Fibroblast of the aortic adventitia (primary cell): Measurements from ENCODE around the gene TPSAB1. TPM values are rescaled to one million over a fixed set of nuclear protein-coding genes. Genes with fewer than 3 reads are reported as not detected.
"Not testable (repeated sequence)": the region's sequence is repeated elsewhere in the genome, so short reads cannot be mapped to it uniquely, and the experiment has no call there.

Experiments used
- DNase-seq: peaks from one replicate; pipeline ENCODE4 v3.0.0-alpha.2; 2010; ENCODE audit warnings: low read depth
- H3K4me3 ChIP-seq: 2 replicates; pipeline ENCODE4 v1.5.1; 2011; ENCODE audit warnings: low read depth, mild to moderate bottlenecking, control low read depth, low read length, moderate library complexity
- total RNA-seq: library from RNA; depleted of rRNA; stranded (reverse); fragments of >200 nt; gene quantifications from 2 replicates; pipeline ENCODE4 v1.2.3, GENCODE V29; 2012; ENCODE audit warnings: low replicate concordance
- TF ChIP-seq, protein P1 (sequence below): IDR thresholded peaks from 2 replicates; pipeline ENCODE4 v1.5.1; 2011; ENCODE audit warnings: mild to moderate bottlenecking, low read length, control low read depth, inconsistent platforms; ENCODE audit not compliant: insufficient read depth

TPSAB1 gene
- total RNA-seq, 1 donor: not detected

DNA sequence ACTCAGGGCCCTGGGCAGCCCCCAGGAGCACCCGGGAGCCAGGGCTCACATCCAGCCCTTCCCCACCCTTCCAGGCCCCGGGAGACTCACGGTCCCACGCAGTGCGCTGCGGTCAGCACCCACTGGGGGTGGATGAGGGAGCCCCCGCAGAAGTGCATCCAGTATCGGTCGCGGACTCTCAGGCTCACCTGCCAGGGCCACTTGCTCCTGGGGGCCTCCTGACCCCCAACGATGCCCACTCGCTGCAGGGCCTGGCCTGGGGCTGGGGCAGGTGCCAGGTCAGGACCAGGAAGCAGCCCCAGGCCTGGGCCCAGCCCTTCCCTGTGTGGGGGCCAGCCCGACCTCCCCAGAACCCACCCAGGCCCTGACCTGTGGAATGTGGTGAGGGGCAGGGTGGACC is 11.0 kb upstream of the TPSAB1 start:
- not testable (repeated sequence) for DNase-seq, H3K4me3 ChIP-seq

DNA sequence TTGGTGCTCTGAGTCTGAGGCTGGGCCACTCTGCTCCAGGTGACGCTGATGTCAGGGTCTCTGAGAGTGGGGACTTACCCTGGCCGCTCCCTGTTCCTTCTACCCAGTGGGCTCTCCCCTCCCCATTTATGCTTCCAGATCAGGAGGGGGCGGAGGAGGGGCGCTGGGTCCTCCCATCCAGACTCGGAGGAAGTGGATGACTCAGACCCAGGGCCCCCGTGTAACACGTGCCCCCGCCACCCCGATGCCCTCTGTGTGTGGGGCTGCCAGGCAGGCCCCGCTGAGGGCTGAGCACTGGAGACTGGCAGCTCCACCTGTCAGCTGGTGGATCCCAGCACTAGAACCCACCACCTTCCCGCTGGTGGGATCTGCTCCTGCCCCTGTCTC is 10.4 kb upstream of the TPSAB1 start, which contains the start of gene TPSB2:
Gene TPSB2 (minus strand): TSS at position 101 of the 387 bp plus-strand sequence. CDS start 233 bp downstream, outside the sequence.
- not testable (repeated sequence) for DNase-seq, H3K4me3 ChIP-seq

GRCh38 chr16:1230471-1231212 is 9.9 kb upstream of the TPSAB1 start:
- H3K4me3 ChIP-seq, DNase-seq: not testable (repeated sequence)

DNA sequence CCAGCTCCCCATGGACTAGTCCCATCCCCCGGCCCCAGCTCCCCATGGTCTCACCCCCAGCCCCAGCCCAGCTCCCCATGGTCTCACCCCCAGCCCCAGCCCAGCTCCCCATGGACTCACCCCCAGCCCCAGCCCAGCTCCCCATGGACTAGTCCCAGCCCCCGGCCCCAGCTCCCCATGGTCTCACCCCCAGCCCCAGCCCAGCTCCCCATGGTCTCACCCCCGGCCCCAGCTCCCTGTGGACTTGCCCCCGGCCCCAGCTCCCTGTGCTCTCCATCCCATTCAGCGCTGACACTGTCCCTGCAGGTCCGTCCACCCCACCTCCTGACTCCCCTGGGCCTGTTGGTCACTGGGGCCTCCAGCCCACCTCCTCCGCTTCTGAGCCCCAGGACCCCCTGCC is 9.2 kb upstream of the TPSAB1 start:
- H3K4me3 ChIP-seq: not testable (repeated sequence)

GRCh38 chr16:1232049-1232748 is 8.3 kb upstream of the TPSAB1 start:
- H3K4me3 ChIP-seq, DNase-seq: not testable (repeated sequence)

More for the DNA sequence above, 9.2 kb upstream of the TPSAB1 start:
- not testable (repeated sequence) for DNase-seq

DNA sequence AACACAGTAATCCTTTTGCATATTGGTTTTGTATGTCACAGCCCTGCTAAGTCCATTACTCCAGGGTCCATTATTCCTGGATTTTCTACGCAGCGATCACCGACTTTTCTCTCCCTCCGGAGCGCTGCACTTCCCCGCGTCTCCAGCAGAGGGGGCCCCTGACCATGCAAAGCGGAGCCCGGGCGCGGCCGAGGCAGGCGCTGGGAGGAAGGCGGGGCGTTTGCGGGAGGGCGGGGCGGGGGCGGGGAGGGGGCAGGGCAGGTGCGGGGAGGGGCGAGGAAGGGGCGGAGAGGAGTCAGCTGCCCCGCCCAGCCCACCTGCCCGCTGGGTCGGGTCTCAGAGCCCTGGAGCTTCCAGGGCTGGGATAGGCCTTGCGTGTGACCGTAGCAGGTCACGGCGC is 3.8 kb upstream of the TPSAB1 start:
- not testable (repeated sequence) for DNase-seq, H3K4me3 ChIP-seq

DNA sequence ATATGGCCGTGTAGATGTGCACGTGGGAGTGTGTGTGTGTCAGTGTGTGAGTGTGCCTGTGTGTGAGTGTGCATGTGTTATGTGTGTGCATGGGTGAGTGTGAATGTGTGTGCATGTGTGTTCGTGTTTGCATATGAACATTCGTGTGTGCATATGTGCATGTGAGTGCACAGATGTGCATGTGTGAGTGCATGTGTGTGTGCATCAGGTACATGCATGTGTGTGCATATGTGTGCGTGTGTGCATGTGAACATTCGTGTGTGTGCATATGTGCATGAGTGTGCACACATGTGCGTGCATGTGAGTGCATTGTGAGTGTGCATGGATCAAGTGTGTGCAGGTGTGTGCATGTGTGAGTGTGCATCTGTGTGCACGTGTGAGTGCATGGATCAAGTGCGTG is 2.5 kb upstream of the TPSAB1 start:
- DNase-seq: no peak
- no peak overlapping the region for H3K4me3 ChIP-seq
- TF ChIP-seq, protein P1, sequence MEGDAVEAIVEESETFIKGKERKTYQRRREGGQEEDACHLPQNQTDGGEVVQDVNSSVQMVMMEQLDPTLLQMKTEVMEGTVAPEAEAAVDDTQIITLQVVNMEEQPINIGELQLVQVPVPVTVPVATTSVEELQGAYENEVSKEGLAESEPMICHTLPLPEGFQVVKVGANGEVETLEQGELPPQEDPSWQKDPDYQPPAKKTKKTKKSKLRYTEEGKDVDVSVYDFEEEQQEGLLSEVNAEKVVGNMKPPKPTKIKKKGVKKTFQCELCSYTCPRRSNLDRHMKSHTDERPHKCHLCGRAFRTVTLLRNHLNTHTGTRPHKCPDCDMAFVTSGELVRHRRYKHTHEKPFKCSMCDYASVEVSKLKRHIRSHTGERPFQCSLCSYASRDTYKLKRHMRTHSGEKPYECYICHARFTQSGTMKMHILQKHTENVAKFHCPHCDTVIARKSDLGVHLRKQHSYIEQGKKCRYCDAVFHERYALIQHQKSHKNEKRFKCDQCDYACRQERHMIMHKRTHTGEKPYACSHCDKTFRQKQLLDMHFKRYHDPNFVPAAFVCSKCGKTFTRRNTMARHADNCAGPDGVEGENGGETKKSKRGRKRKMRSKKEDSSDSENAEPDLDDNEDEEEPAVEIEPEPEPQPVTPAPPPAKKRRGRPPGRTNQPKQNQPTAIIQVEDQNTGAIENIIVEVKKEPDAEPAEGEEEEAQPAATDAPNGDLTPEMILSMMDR: no peak

GRCh38 chr16:1238909-1239308 is 1.6 kb upstream of the TPSAB1 start:
- DNase-seq, H3K4me3 ChIP-seq: not testable (repeated sequence)

DNA sequence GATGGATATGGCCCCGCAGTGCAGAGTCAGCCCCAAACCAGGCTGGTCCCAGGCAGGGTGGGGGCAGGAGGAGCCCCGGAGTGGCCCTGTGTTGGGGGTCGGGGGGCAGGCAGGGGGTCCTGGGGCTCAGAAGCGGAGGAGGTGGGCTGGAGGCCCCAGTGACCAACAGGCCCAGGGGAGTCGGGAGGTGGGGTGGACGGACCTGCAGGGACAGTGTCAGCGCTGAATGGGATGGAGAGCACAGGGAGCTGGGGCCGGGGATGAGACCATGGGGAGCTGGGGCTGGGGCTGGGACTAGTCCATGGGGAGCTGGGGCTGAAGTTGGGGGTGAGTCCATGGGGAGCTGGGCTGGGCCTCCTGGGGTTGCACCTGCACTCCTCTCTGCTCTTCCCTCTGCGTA is 930 bp upstream of the TPSAB1 start:
- DNase-seq, H3K4me3 ChIP-seq: not testable (repeated sequence)

DNA sequence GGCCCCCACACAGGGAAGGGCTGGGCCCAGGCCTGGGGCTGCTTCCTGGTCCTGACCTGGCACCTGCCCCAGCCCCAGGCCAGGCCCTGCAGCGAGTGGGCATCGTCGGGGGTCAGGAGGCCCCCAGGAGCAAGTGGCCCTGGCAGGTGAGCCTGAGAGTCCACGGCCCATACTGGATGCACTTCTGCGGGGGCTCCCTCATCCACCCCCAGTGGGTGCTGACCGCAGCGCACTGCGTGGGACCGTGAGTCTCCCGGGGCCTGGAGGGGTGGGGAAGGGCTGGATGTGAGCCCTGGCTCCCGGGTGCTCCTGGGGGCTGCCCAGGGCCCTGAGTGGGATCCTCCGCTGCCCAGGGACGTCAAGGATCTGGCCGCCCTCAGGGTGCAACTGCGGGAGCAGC is 576 bp downstream of the TPSAB1 start:
- DNase-seq: not testable (repeated sequence)

DNA sequence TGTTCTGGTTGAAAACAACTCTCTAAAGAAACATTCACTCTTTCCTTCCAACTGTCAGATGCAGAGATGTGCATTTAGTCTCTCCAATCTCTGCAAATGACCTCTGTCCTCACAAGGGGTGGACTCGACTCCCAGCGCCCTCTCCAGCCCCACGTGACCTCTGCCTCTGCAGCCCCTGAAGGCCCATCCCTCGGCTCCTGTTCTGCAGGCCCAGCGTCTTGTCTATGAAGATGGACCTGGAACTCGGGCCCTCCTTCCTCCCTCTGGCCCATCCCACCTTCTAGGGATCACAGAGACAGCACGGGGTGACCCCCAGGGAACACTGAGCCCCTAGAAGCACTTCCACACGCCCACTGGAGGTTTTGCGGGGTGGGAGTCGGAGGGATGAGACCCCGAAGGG is 2.9 kb downstream of the TPSAB1 start:
- not testable (repeated sequence) for DNase-seq, H3K4me3 ChIP-seq

More for the DNA sequence above, 576 bp downstream of the TPSAB1 start:
- not testable (repeated sequence) for H3K4me3 ChIP-seq

DNA sequence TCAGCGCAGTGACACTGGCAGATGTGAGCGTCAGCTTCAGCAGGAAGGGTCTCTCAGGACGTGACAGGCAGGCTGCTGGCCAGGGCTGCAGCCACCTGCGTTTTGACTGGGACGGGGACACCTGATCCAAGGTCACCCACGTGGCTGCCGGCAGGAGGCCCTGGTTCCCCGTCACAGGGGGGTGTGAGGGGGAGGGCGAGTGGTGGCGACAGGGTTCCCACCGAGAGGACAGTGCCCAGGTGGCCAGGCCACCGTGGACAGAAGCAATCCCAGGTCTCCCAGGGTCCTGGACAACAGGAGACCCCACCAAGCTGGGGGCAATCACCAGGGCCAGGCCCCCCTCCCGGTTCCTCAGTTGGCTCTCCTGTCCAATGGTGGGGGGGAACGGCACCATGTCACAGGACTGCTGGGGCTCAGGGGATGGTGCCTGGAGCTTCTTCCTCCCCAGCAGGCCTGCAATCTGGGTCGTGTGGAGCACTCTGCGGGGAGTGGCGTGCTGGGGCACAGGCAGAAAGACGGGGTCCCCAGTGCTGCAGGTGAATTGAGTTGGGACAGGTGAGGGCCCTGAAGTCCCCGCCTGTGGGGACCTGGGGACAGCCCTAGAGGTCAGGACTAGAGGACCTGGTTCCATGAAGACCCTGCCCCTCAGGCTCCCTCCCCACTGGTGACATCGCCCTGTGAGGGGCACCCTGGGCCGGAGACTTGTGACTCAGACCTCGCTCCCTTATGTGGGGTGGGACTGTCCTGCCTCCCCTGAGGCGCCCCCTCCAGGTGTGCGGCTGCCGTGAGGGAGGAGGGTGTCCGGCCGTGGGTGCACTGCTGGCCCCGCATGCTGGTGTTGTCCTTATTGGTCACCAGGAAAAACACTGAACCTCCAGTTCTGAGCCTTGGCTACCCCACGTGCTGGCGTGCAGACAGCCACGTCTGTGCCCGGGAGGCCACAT is 3.7 kb downstream of the TPSAB1 start:
- H3K4me3 ChIP-seq, DNase-seq: not testable (repeated sequence)
